Stomach (tissue), 9 donors: ENCODE measurements around the gene ZNF516. TPM values are rescaled to one million over a fixed set of nuclear protein-coding genes. Genes with fewer than 3 reads are reported as not detected.

ENCODE experiments used
- DNase-seq, 2 donors: peaks; one replicate each; pipeline versions ENCODE4 v3.0.0 to v3.0.0-alpha.2; 2013 to 2019
- H3K27ac ChIP-seq, 5 donors: fragments of 200-600 bp in 4 of 5; sonication (generic) in 4 of 5; one replicate each; pipeline ENCODE4 v1.5.1; 2013 to 2019; ENCODE audit warnings: mild to moderate bottlenecking in 1 of 5, moderate library complexity in 1 of 5
- H3K27me3 ChIP-seq, 3 donors: fragments of 200-600 bp; sonication (generic); one replicate each; pipeline ENCODE4 v1.5.1; 2017 to 2019; ENCODE audit warnings: mixed run types in 1 of 3
- H3K36me3 ChIP-seq, 4 donors: fragments of 200-600 bp; sonication (generic); 1 replicate in 3 of 4; 2 replicates in 1 of 4; pipeline ENCODE4 v1.5.1; 2016 to 2019
- H3K4me1 ChIP-seq, 4 donors: fragments of 200-600 bp; sonication (generic); one replicate each; pipeline ENCODE4 v1.5.1; 2016 to 2019
- H3K4me3 ChIP-seq, 4 donors: fragments of 200-600 bp; sonication (generic) in 3 of 4; one replicate each; pipeline ENCODE4 v1.5.1; 2016 to 2019; ENCODE audit warnings: mild to moderate bottlenecking in 1 of 4
- H3K9me3 ChIP-seq, 4 donors: fragments of 200-600 bp; sonication (generic); one replicate each; pipeline ENCODE4 v1.5.1; 2016 to 2019
- CTCF ChIP-seq, 7 experiments: fragments of 450-650 bp in 4 of 7; fragments of 200-600 bp in 3 of 7; sonication (generic) in 3 of 7; IDR thresholded peaks; one replicate each; pipeline ENCODE4 v1.5.1; 2016 to 2019; ENCODE audit warnings: antibody characterized with exemption in 7 of 7, control low read depth in 2 of 7, mild to moderate bottlenecking in 1 of 7
- EP300 ChIP-seq: sonication (generic); formaldehyde crosslinking; IDR thresholded peaks from one replicate; pipeline ENCODE4 v1.6.1; 2017; ENCODE audit warnings: antibody characterized with exemption
- POLR2A ChIP-seq, 4 donors: fragments of 450-650 bp; IDR thresholded peaks; one replicate each; pipeline ENCODE4 v1.6.1; 2016; ENCODE audit warnings: antibody characterized with exemption in 4 of 4, control low read depth in 2 of 4, mild to moderate bottlenecking in 1 of 4, moderate library complexity in 1 of 4
- POLR2AphosphoS5 ChIP-seq, 3 donors: sonication (generic); formaldehyde crosslinking; IDR thresholded peaks; one replicate each; pipeline ENCODE4 v1.6.1; 2016; ENCODE audit warnings: antibody characterized with exemption in 3 of 3
- WGBS, 5 donors: extraction: QIAGEN DNeasy Blood & Tissue Kit in 3 of 5; methylation state at CpG; one replicate each; pipeline versions ENCODE4 v1.1.5 to v1.1.7; 2013 to 2018; 5-methylcytosine and 5-hydroxymethylcytosine counted together
- intact Hi-C: fragments of 100-400 bp; cut with DNase I; formaldehyde crosslinking; loops from one replicate; pipeline ENCODE4 v1.15.1; 2023; ENCODE audit warnings: low total_unique reads
- polyA plus RNA-seq, 3 donors: library from polyadenylated mRNA; stranded (reverse); fragments of 200-250 nt; gene quantifications; one replicate each; pipeline ENCODE4 v1.2.3, GENCODE V29; 2013
- total RNA-seq, 5 donors: library from RNA; depleted of rRNA; stranded (reverse); fragments of >200 nt; gene quantifications; one replicate each; pipeline versions ENCODE4 v1.1.0 to v1.2.3, GENCODE V29; 2014 to 2016
- donor health status: healthy with polysubstance abuse.
- donor health status: Bipolar disorder and iron deficiency.
- donor health status: healthy.

ZNF516 gene
- total and polyA plus RNA-seq, 8 donors: 2.3 to 25.9 (median 14.4) TPM

GRCh38 chr18:76339246-76339620, 155.8 kb downstream of the ZNF516 start:
- TF ChIP-seq POLR2A (IDR thresholded peaks at IDR 0.05): no peak
- TF ChIP-seq EP300: no peak
- no peak for TF ChIP-seq POLR2AphosphoS5 (IDR thresholded peaks at IDR 0.05)
- no peak for TF ChIP-seq CTCF (IDR thresholded peaks at IDR 0.05)
- WGBS, 5 donors: 53 to 65% (median 58%) methylated on average over 2 of the region's 2 CpGs
- Histone ChIP-seq H3K9me3 (peaks cover 0 to 14% (median 11%) of the 10 kb centered on the region in 4 donors), H3K4me3 (no peak overlapping the region), H3K27ac (no peak overlapping the region), H3K4me1 (no peaks in the 10 kb centered on the region), H3K27me3 (no peaks in the 10 kb centered on the region), H3K36me3 (peaks cover 0 to 6% (median 0%) of the 10 kb centered on the region in 4 donors)
- intact Hi-C loops: no loop called here
- no peak for DNase-seq

- Histone ChIP-seq H3K27ac (no peak overlapping the region), H3K4me3 (no peak overlapping the region), H3K9me3 (peaks cover 0 to 17% (median 11%) of the 10 kb centered on the region in 4 donors), H3K36me3 (peaks cover 0 to 6% (median 0%) of the 10 kb centered on the region in 4 donors), H3K27me3 (no peaks in the 10 kb centered on the region), H3K4me1 (no peaks in the 10 kb centered on the region)
- no peak for DNase-seq
- intact Hi-C loops: no loop called here
- WGBS, 5 donors: 87 to 94% (median 89%) methylated on average over 5 of the region's 5 CpGs
- TF ChIP-seq CTCF (IDR thresholded peaks at IDR 0.05) (no peak), POLR2A (IDR thresholded peaks at IDR 0.05) (no peak), POLR2AphosphoS5 (IDR thresholded peaks at IDR 0.05) (no peak), EP300 (no peak)
Observed at GRCh38 chr18:76338619-76339245, 156.3 kb downstream of the ZNF516 start.

- no peak for DNase-seq
- Histone ChIP-seq H3K9me3 (peaks cover 0 to 18% (median 11%) of the 10 kb centered on the region in 4 donors), H3K4me1 (no peaks in the 10 kb centered on the region), H3K27ac (no peak overlapping the region), H3K4me3 (no peak overlapping the region), H3K27me3 (no peaks in the 10 kb centered on the region), H3K36me3 (peaks cover 0 to 6% (median 0%) of the 10 kb centered on the region in 4 donors)
- TF ChIP-seq POLR2AphosphoS5 (IDR thresholded peaks at IDR 0.05): no peak
- TF ChIP-seq CTCF (IDR thresholded peaks at IDR 0.05): no peak
- TF ChIP-seq EP300: no peak
- TF ChIP-seq POLR2A (IDR thresholded peaks at IDR 0.05): no peak
- intact Hi-C loops: no loop called here
- WGBS, 5 donors: 85 to 91% (median 88%) methylated on average over 9 of the region's 9 CpGs
Observed at GRCh38 chr18:76338088-76338487, 157.0 kb downstream of the ZNF516 start.

GRCh38 chr18:76335859-76336640, 159.0 kb downstream of the ZNF516 start:
- WGBS, 5 donors: 80 to 88% (median 82%) methylated on average over 10 of the region's 10 CpGs

More at GRCh38 chr18:76335859-76336640, 159.0 kb downstream of the ZNF516 start:
- no peaks in the 10 kb centered on the region for H3K27me3 ChIP-seq
- no peak overlapping the region for H3K27ac ChIP-seq
- TF ChIP-seq EP300 (no peak), POLR2A (IDR thresholded peaks at IDR 0.05) (no peak), POLR2AphosphoS5 (IDR thresholded peaks at IDR 0.05) (no peak), CTCF (IDR thresholded peaks at IDR 0.05) (no peak)
- H3K36me3 ChIP-seq: peaks cover 0 to 6% (median 0%) of the 10 kb centered on the region in 4 donors
- intact Hi-C loops: no loop called here
- H3K4me3 ChIP-seq: no peak overlapping the region
- no peaks in the 10 kb centered on the region for H3K4me1 ChIP-seq
- peaks cover 0 to 31% (median 11%) of the 10 kb centered on the region in 4 donors for H3K9me3 ChIP-seq
- no peak for DNase-seq
